ENCODE data around the gene COMMD10. TPM values are rescaled to one million over a fixed set of nuclear protein-coding genes. Genes with fewer than 3 reads are reported as not detected.

Gene COMMD10
- total RNA-seq, 2 experiments from 2014 or later, result 16.7 to 20.8 TPM

GRCh38 chr5:116153687-116154174 lies 68.9 kb downstream of the COMMD10 start:
- DNase-seq (no peak), ATAC-seq (no peak)
- no peak overlapping the region for H3K4me3 Mint-ChIP-seq
- H3K36me3 Mint-ChIP-seq (ENCODE audit: low read depth), result peaks cover 2% of the 10 kb centered on the region
- peaks cover 11% of the 10 kb centered on the region for H3K4me1 Mint-ChIP-seq (ENCODE audit: low read depth)
- H3K27ac Mint-ChIP-seq, result no peak overlapping the region
- no peaks in the 10 kb centered on the region for H3K27me3 Mint-ChIP-seq
- TF ChIP-seq CTCF (IDR thresholded peaks at IDR 0.05), result no peak
- POLR2A ChIA-PET, result no interaction called here
- intact Hi-C loops (cut with micrococcal nuclease), result no loop called here
- CTCF ChIA-PET, result no interaction called here
- H3K9me3 Mint-ChIP-seq, result no peaks in the 10 kb centered on the region

GRCh38 chr5:116154252-116154651 lies 69.4 kb downstream of the COMMD10 start:
- Mint-ChIP-seq H3K4me1 (ENCODE audit: low read depth) (peaks cover 13% of the 10 kb centered on the region), H3K9me3 (no peaks in the 10 kb centered on the region), H3K27ac (no peak overlapping the region), H3K36me3 (ENCODE audit: low read depth) (peaks cover 2% of the 10 kb centered on the region), H3K27me3 (no peaks in the 10 kb centered on the region), H3K4me3 (no peak overlapping the region)
- DNase-seq, result no peak
- intact Hi-C loops (cut with micrococcal nuclease), result no loop called here
- no peak for ATAC-seq
- CTCF ChIA-PET, result no interaction called here
- POLR2A ChIA-PET, result no interaction called here
- no peak for TF ChIP-seq CTCF (IDR thresholded peaks at IDR 0.05)

GRCh38 chr5:116154931-116155330 lies 70.1 kb downstream of the COMMD10 start:
- H3K36me3 Mint-ChIP-seq (ENCODE audit: low read depth), result peaks cover 7% of the 10 kb centered on the region
- H3K27me3 Mint-ChIP-seq, result no peaks in the 10 kb centered on the region
- no peak overlapping the region for H3K27ac Mint-ChIP-seq
- ATAC-seq (no peak), DNase-seq (no peak)
- H3K4me1 Mint-ChIP-seq (ENCODE audit: low read depth), result peaks cover 14% of the 10 kb centered on the region
- intact Hi-C loops (cut with micrococcal nuclease), result no loop called here
- H3K9me3 Mint-ChIP-seq, result no peaks in the 10 kb centered on the region
- CTCF ChIA-PET, result no interaction called here
- no peak overlapping the region for H3K4me3 Mint-ChIP-seq
- no peak for TF ChIP-seq CTCF (IDR thresholded peaks at IDR 0.05)
- POLR2A ChIA-PET, result no interaction called here

DNA sequence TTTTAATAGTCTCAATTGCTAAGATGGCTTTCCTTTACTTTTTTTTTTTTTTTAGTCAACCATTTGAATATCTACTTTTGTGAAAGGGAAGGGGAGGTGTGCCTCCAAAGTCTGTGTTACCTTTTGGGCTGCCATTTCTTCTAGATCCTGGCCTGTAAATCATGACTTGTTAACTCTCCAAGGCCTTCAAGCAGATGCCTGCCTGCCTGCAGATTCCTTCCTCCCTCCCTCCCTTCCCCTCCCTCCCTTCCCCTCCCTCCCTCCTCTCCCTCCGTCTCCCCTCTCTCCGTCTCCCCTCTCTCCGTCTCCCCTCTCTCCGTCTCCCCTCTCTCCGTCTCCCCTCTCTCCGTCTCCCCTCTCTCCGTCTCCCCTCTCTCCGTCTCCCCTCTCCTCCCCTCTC lies 73.1 kb downstream of the COMMD10 start:
- intact Hi-C loops (cut with micrococcal nuclease), result no loop called here
- H3K27me3 Mint-ChIP-seq, result no peaks in the 10 kb centered on the region
- H3K4me1 Mint-ChIP-seq (ENCODE audit: low read depth), result peaks cover 10% of the 10 kb centered on the region
- H3K9me3 Mint-ChIP-seq, result no peaks in the 10 kb centered on the region
- no peak overlapping the region for H3K27ac Mint-ChIP-seq
- ChIA-PET POLR2A (no interaction called here), CTCF (no interaction called here)
- DNase-seq, result no peak
- ATAC-seq, result no peak
- no peak overlapping the region for H3K4me3 Mint-ChIP-seq
- peaks cover 6% of the 10 kb centered on the region for H3K36me3 Mint-ChIP-seq (ENCODE audit: low read depth)
- no peak for TF ChIP-seq CTCF (IDR thresholded peaks at IDR 0.05)

- ChIA-PET POLR2A (no interaction called here), CTCF (no interaction called here)
- Mint-ChIP-seq H3K27me3 (no peaks in the 10 kb centered on the region), H3K4me1 (ENCODE audit: low read depth) (peaks cover 10% of the 10 kb centered on the region), H3K36me3 (ENCODE audit: low read depth) (peaks cover 6% of the 10 kb centered on the region), H3K4me3 (no peak overlapping the region), H3K27ac (no peak overlapping the region), H3K9me3 (no peaks in the 10 kb centered on the region)
- no peak for DNase-seq
- no peak for ATAC-seq
- intact Hi-C loops (cut with micrococcal nuclease), result no loop called here
- no peak for TF ChIP-seq CTCF (IDR thresholded peaks at IDR 0.05)
Measured at GRCh38 chr5:116159006-116159405, 74.2 kb downstream of the COMMD10 start.
